B cell (primary cell): ENCODE data around the gene NRBP1. TPM values are rescaled to one million over a fixed set of nuclear protein-coding genes. Genes with fewer than 3 reads are reported as not detected.

Experiments used
- ATAC-seq: fragments of 200-7000 bp; cut with Tn5 transposase; one replicate; pipeline ENCODE4 v1.10.0; 2021; ENCODE audit warnings: low read depth, mild to moderate bottlenecking, moderate number of reproducible peaks, moderate library complexity
- CTCF ChIA-PET: fragments of 350-600 bp; sonication (Branson Sonifier 250); formaldehyde crosslinking; loops from one replicate; lab custom pipeline; 2021; ENCODE audit warnings: antibody characterized with exemption, inconsistent platforms; lab: Charles Lee
- POLR2A ChIA-PET: fragments of 350-600 bp; sonication (Branson Sonifier 250); formaldehyde crosslinking; loops from one replicate; lab custom pipeline; 2021; ENCODE audit warnings: antibody characterized with exemption; lab: Charles Lee
- DNase-seq: peaks from one replicate; pipeline ENCODE4 v3.0.0; 2013
- H2AFZ ChIP-seq: 2 replicates; pipeline ENCODE4 v1.6.1; 2012; ENCODE audit warnings: mild to moderate bottlenecking, low read depth, low read length; ENCODE audit not compliant: insufficient read depth, poor library complexity, severe bottlenecking
- H3K27ac ChIP-seq, 2 donors: 1 replicate in 1 of 2; 2 replicates in 1 of 2; pipeline ENCODE4 v1.5.1; 2012 to 2013; ENCODE audit warnings: low read length in 2 of 2, mild to moderate bottlenecking in 2 of 2, moderate library complexity in 1 of 2
- H3K27me3 ChIP-seq, 4 experiments: fragments of 200-600 bp in 1 of 4; sonication (generic) in 1 of 4; replicated peaks in 1 of 4; 1 replicate in 2 of 4; 2 replicates in 2 of 4; pipeline versions ENCODE4 v1.6.1 to v1.7.0; 2013 to 2016; ENCODE audit warnings: low read length in 3 of 4, mild to moderate bottlenecking in 2 of 4, mixed read lengths in 1 of 4, moderate library complexity in 1 of 4; ENCODE audit not compliant: insufficient read depth in 4 of 4, control insufficient read depth in 3 of 4; ENCODE audit errors: control extremely low read depth in 1 of 4
- H3K36me3 ChIP-seq, 2 experiments: replicated peaks in 1 of 2; 1 replicate in 1 of 2; 2 replicates in 1 of 2; pipeline versions ENCODE4 v1.6.1 to v1.7.1; 2013; ENCODE audit warnings: low read length in 1 of 2; ENCODE audit not compliant: insufficient read depth in 2 of 2, control insufficient read depth in 1 of 2; ENCODE audit errors: control extremely low read depth in 1 of 2, extremely low read depth in 1 of 2
- H3K4me1 ChIP-seq, 2 donors: fragments of 200-600 bp in 1 of 2; sonication (generic) in 1 of 2; 1 replicate in 1 of 2; 2 replicates in 1 of 2; pipeline versions ENCODE4 v1.5.1 to v1.6.1; 2013 to 2017; ENCODE audit warnings: low read length in 2 of 2; ENCODE audit not compliant: control insufficient read depth in 2 of 2, insufficient read depth in 2 of 2
- H3K4me2 ChIP-seq: replicated peaks from 2 replicates; pipeline ENCODE3; 2012; ENCODE audit warnings: mild to moderate bottlenecking, low read depth, low read length; ENCODE audit not compliant: poor library complexity, severe bottlenecking
- H3K4me3 ChIP-seq, 5 experiments: fragments of 200-600 bp in 1 of 5; sonication (generic) in 1 of 5; 1 replicate in 3 of 5; 2 replicates in 2 of 5; pipeline versions ENCODE4 v1.5.1 to v1.7.0; 2011 to 2016; ENCODE audit warnings: low read length in 4 of 5, mild to moderate bottlenecking in 4 of 5, low read depth in 2 of 5, control low read depth in 1 of 5, moderate library complexity in 1 of 5; ENCODE audit not compliant: insufficient read depth in 1 of 5; ENCODE audit errors: control extremely low read depth in 1 of 5, extremely low read depth in 1 of 5
- H3K79me2 ChIP-seq: fragments of 200-600 bp; sonication (generic); one replicate; pipeline ENCODE4 v1.6.0; 2016; ENCODE audit warnings: low read length; ENCODE audit not compliant: control insufficient read depth, insufficient read depth
- H3K9ac ChIP-seq: fragments of 200-600 bp; sonication (generic); 2 replicates; pipeline ENCODE4 v1.6.1; 2017; ENCODE audit warnings: mild to moderate bottlenecking, low read length, moderate library complexity
- H3K9me3 ChIP-seq, 3 donors: one replicate each; pipeline versions ENCODE4 v1.6.1 to v1.7.1; 2013; ENCODE audit warnings: low read length in 2 of 3; ENCODE audit not compliant: control insufficient read depth in 2 of 3, insufficient read depth in 1 of 3; ENCODE audit errors: control extremely low read depth in 1 of 3
- H4K20me1 ChIP-seq: 2 replicates; pipeline ENCODE4 v1.6.0; 2012; ENCODE audit warnings: mild to moderate bottlenecking, low read length; ENCODE audit not compliant: insufficient read depth, control insufficient read depth, poor library complexity, severe bottlenecking
- H3K27ac Mint-ChIP-seq: one replicate; pipeline ENCODE4 v1.8.0; 2021; ENCODE audit warnings: mixed read lengths
- H3K27me3 Mint-ChIP-seq: one replicate; pipeline ENCODE4 v1.8.0; 2021; ENCODE audit warnings: mixed read lengths
- H3K4me1 Mint-ChIP-seq: one replicate; pipeline ENCODE4 v1.8.0; 2021; ENCODE audit warnings: mixed read lengths
- H3K4me3 Mint-ChIP-seq: one replicate; pipeline ENCODE4 v1.8.0; 2021; ENCODE audit warnings: mixed read lengths
- H3K9me3 Mint-ChIP-seq: one replicate; pipeline ENCODE4 v1.8.0; 2022; ENCODE audit warnings: mixed read lengths; ENCODE audit not compliant: insufficient read depth
- CTCF ChIP-seq: fragments of 200-600 bp; IDR thresholded peaks from one replicate; pipeline ENCODE4 v1.8.0; 2022; ENCODE audit warnings: antibody characterized with exemption, mild to moderate bottlenecking
- EZH2 ChIP-seq: IDR thresholded peaks from 2 replicates; pipeline ENCODE4 v1.6.1; 2012; ENCODE audit warnings: borderline replicate concordance, low read depth, mild to moderate bottlenecking, moderate library complexity, low read length; ENCODE audit not compliant: insufficient read depth, poor library complexity, severe bottlenecking
- WGBS: methylation state at CpG from one replicate; pipeline ENCODE4 v1.1.5; 2013; ENCODE audit warnings: missing lambda C conversion rate; ENCODE audit not compliant: insufficient coverage; 5-methylcytosine and 5-hydroxymethylcytosine counted together
- intact Hi-C: fragments of 100-400 bp; cut with micrococcal nuclease; formaldehyde crosslinking; loops from one replicate; pipeline ENCODE4 v1.10.0; 2022
- polyA plus RNA-seq: library from polyadenylated mRNA; depleted of rRNA; stranded (reverse); fragments of >200 nt; gene quantifications from 2 replicates; pipeline ENCODE4 v1.2.3, GENCODE V29; 2012
- total RNA-seq, 2 donors: library from RNA; stranded (reverse); fragments of 120-200 nt in 1 of 2; gene quantifications; 1 replicate in 1 of 2; 2 replicates in 1 of 2; pipeline versions ENCODE4 v1.2.3 to v1.2.4, GENCODE V29; 2013 to 2022

NRBP1 gene
- total and polyA plus RNA-seq, 2 donors (not counting 1 experiment from before 2014, with no cell fraction given), result 69.2 to 115 TPM

GRCh38 chr2:27445615-27446014 is 17.2 kb downstream of the NRBP1 start:
- peaks cover 0 to 26% of the 10 kb centered on the region in 2 experiments for H3K36me3 ChIP-seq
- H4K20me1 ChIP-seq, result no peaks in the 10 kb centered on the region
- no peak overlapping the region for H3K4me3 Mint-ChIP-seq
- no peak for TF ChIP-seq EZH2
- TF ChIP-seq CTCF, result no peak
- H3K4me1 ChIP-seq, result peaks cover 3 to 6% of the 10 kb centered on the region in 2 donors
- no peaks in the 10 kb centered on the region for H3K79me2 ChIP-seq
- no peak overlapping the region for H3K27ac Mint-ChIP-seq
- no peaks in the 10 kb centered on the region for H3K27me3 ChIP-seq
- WGBS, result 100% methylated on average over 3 of the region's 8 CpGs
- H3K9me3 ChIP-seq, result no peaks in the 10 kb centered on the region
- ChIA-PET POLR2A (no interaction called here), CTCF (no interaction called here)
- no peaks in the 10 kb centered on the region for H3K27me3 Mint-ChIP-seq
- no peak overlapping the region for H3K27ac ChIP-seq
- no peaks in the 10 kb centered on the region for H3K9me3 Mint-ChIP-seq
- H3K4me3 ChIP-seq, result no peak overlapping the region
- no peak overlapping the region for H2AFZ ChIP-seq
- H3K4me2 ChIP-seq, result no peak overlapping the region
- intact Hi-C loops, result loop anchor here (10.0 kb wide), 1 partner anchor 239 kb away; no protein-coding TSS in a partner anchor
- ATAC-seq (no peak), DNase-seq (no peak)
- H3K4me1 Mint-ChIP-seq, result peaks cover 12% of the 10 kb centered on the region
- no peak overlapping the region for H3K9ac ChIP-seq

- Mint-ChIP-seq H3K27me3 (no peaks in the 10 kb centered on the region), H3K27ac (no peak overlapping the region), H3K4me1 (peaks cover 12% of the 10 kb centered on the region), H3K9me3 (no peaks in the 10 kb centered on the region), H3K4me3 (no peak overlapping the region)
- intact Hi-C loops, result loop anchor here (10.0 kb wide), 1 partner anchor 239 kb away; no protein-coding TSS in a partner anchor
- Histone ChIP-seq H3K4me1 (peaks cover 3 to 6% of the 10 kb centered on the region in 2 donors), H4K20me1 (no peaks in the 10 kb centered on the region), H3K9ac (no peak overlapping the region), H3K27me3 (no peaks in the 10 kb centered on the region), H3K27ac (no peak overlapping the region), H3K9me3 (no peaks in the 10 kb centered on the region), H3K4me3 (no peak overlapping the region), H3K79me2 (no peaks in the 10 kb centered on the region), H2AFZ (no peak overlapping the region), H3K4me2 (no peak overlapping the region), H3K36me3 (peaks cover 0 to 22% of the 10 kb centered on the region in 2 experiments)
- DNase-seq (no peak), ATAC-seq (no peak)
- ChIA-PET POLR2A (no interaction called here), CTCF (no interaction called here)
- WGBS, result 80% methylated on average over 1 of the region's 3 CpGs
- TF ChIP-seq EZH2, result no peak
- no peak for TF ChIP-seq CTCF
These were observed 17.6 kb downstream of the NRBP1 start for GRCh38 chr2:27446057-27446456.
